ENCODE results near the gene ZNRF3. TPM values are rescaled to one million over a fixed set of nuclear protein-coding genes. Genes with fewer than 3 reads are reported as not detected.

ZNRF3 gene
- total and polyA plus RNA-seq, 2 experiments from 2014 or later: 11.1 to 32.2 TPM

- no peak for DNase-seq (ENCODE audit: low spot score)
- Histone ChIP-seq H3F3A (replicated peaks; ENCODE audit: low read depth) (no peaks in the 10 kb centered on the region), H3K27ac (ENCODE audit: low read depth) (no peak overlapping the region), H3K4me3 (no peak overlapping the region), H3K4me1 (ENCODE audit: insufficient read depth) (peaks cover 4% of the 10 kb centered on the region; the same call in 1 of the 2 replicates), H3K27me3 (ENCODE audit: insufficient read depth) (no peaks in the 10 kb centered on the region), H2AFZ (no peak overlapping the region), H3K4me2 (no peak overlapping the region), H4K20me1 (replicated peaks; ENCODE audit: insufficient read depth) (0 out of 2 replicates have a peak, but pooled peaks cover 5% of the 10 kb centered on the region), H3K36me3 (ENCODE audit: insufficient read depth) (no peaks in the 10 kb centered on the region), H3K79me2 (replicated peaks; ENCODE audit: insufficient read depth) (no peaks in the 10 kb centered on the region), H3K9me2 (ENCODE audit: insufficient read depth) (no peaks in the 10 kb centered on the region)
- Mint-ChIP-seq H3K36me3 (ENCODE audit: low read depth) (no peaks in the 10 kb centered on the region), H3K27ac (no peak overlapping the region), H3K27me3 (ENCODE audit: insufficient read depth, low read depth, poor library complexity) (peaks cover 2% of the 10 kb centered on the region), H3K4me1 (peaks cover 4% of the 10 kb centered on the region; the same call in 2 of the 3 replicates), H3K9me3 (no peaks in the 10 kb centered on the region), H3K4me3 (no peak overlapping the region)
- no peak for ATAC-seq
- TF ChIP-seq REST (IDR thresholded peaks at IDR 0.05; ENCODE audit: unreplicated experiment): no peak
- no peak for TF ChIP-seq ETS1 (IDR thresholded peaks at IDR 0.05)
- no peak for TF ChIP-seq NANOG (IDR thresholded peaks at IDR 0.05; ENCODE audit: borderline replicate concordance)
- TF ChIP-seq EZH2 (IDR thresholded peaks at IDR 0.05; ENCODE audit: low read depth, unreplicated experiment): no peak
- no peak for TF ChIP-seq ZNF331 (CRISPR knock-in tag; IDR thresholded peaks at IDR 0.05; ENCODE audit: low read depth)
- TF ChIP-seq CREB1 (CRISPR knock-in tag; IDR thresholded peaks at IDR 0.05; ENCODE audit: low read depth): no peak
- TF ChIP-seq STAT1 (IDR thresholded peaks at IDR 0.05; ENCODE audit: unreplicated experiment): no peak
- TF ChIP-seq CTCF (conservative IDR thresholded peaks at IDR 0.05; ENCODE audit: low read depth in 2 of 2): no peak
- no peak for TF ChIP-seq JUNB (IDR thresholded peaks at IDR 0.05; ENCODE audit: unreplicated experiment)
- no peak for TF ChIP-seq EZH2phosphoT487 (IDR thresholded peaks at IDR 0.05; ENCODE audit: unreplicated experiment)
- TF ChIP-seq ZNF114 (CRISPR knock-in tag; IDR thresholded peaks at IDR 0.05): no peak
- TF ChIP-seq ZNF462 (CRISPR knock-in tag; IDR thresholded peaks at IDR 0.05): no peak
- no peak for TF ChIP-seq POLR2AphosphoS5 (IDR thresholded peaks at IDR 0.05; ENCODE audit: low read depth)
These were observed 206.1 kb downstream of the ZNRF3 start for GRCh38 chr22:29089507-29089906.
